HL-60 (cell line): ENCODE results near the gene ANKRD11.
"Not testable (repeated sequence)": the region's sequence is repeated elsewhere in the genome, so short reads cannot be mapped to it uniquely, and the experiment has no call there.

Experiments used
- POLR2AphosphoS5 ChIP-seq: IDR thresholded peaks from 2 replicates; pipeline ENCODE4 v1.6.1; 2012; ENCODE audit warnings: low read depth
- SPI1 ChIP-seq: IDR thresholded peaks from 2 replicates; pipeline ENCODE4 v1.6.1; 2012; ENCODE audit warnings: low read depth, mild to moderate bottlenecking, borderline replicate concordance
- TF ChIP-seq, protein P1 (sequence below): IDR thresholded peaks from one replicate; pipeline ENCODE4 v1.5.1; 2011; ENCODE audit warnings: low read length, control low read depth, inconsistent platforms; ENCODE audit not compliant: insufficient read depth
- TF ChIP-seq, protein P2 (sequence below): IDR thresholded peaks from 2 replicates; pipeline ENCODE4 v1.6.1; 2012; ENCODE audit warnings: low read depth; ENCODE audit not compliant: insufficient replicate concordance

DNA sequence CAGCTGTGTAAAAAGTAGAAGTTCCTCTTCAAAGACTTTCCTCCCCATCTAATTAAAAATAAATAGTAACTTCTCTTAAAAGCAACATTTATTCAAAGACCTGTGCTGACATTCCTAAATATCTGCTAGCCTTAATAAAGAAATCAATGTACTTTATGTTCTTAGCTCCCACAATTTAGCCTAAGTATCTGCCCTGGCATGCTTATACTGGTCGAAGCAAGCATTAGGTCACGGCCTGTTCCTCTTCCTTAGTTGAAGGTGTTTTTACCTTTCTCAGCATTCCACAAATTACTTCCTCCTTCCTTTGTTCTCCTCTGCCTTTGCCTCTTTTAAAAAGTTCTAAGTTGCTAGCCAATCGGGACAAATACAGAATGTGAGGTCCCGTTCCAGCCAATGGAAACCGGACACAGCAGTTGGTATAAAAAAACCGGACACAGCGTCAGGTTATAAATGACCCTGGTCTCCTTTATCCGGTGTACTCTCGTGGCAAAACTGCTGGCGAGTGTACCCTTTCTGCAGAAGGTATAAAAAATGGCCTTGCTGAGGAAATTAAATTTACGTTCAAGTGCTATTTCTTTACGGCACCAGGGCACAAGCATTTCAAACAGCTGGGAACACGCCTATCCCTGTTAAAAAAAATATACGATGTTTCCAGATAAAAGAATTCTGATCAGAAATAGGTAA lies 127.7 kb downstream of the ANKRD11 start:
- TF ChIP-seq, protein P1, sequence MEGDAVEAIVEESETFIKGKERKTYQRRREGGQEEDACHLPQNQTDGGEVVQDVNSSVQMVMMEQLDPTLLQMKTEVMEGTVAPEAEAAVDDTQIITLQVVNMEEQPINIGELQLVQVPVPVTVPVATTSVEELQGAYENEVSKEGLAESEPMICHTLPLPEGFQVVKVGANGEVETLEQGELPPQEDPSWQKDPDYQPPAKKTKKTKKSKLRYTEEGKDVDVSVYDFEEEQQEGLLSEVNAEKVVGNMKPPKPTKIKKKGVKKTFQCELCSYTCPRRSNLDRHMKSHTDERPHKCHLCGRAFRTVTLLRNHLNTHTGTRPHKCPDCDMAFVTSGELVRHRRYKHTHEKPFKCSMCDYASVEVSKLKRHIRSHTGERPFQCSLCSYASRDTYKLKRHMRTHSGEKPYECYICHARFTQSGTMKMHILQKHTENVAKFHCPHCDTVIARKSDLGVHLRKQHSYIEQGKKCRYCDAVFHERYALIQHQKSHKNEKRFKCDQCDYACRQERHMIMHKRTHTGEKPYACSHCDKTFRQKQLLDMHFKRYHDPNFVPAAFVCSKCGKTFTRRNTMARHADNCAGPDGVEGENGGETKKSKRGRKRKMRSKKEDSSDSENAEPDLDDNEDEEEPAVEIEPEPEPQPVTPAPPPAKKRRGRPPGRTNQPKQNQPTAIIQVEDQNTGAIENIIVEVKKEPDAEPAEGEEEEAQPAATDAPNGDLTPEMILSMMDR = not testable (repeated sequence)
- not testable (repeated sequence) for TF ChIP-seq POLR2AphosphoS5, SPI1
- TF ChIP-seq, protein P2, sequence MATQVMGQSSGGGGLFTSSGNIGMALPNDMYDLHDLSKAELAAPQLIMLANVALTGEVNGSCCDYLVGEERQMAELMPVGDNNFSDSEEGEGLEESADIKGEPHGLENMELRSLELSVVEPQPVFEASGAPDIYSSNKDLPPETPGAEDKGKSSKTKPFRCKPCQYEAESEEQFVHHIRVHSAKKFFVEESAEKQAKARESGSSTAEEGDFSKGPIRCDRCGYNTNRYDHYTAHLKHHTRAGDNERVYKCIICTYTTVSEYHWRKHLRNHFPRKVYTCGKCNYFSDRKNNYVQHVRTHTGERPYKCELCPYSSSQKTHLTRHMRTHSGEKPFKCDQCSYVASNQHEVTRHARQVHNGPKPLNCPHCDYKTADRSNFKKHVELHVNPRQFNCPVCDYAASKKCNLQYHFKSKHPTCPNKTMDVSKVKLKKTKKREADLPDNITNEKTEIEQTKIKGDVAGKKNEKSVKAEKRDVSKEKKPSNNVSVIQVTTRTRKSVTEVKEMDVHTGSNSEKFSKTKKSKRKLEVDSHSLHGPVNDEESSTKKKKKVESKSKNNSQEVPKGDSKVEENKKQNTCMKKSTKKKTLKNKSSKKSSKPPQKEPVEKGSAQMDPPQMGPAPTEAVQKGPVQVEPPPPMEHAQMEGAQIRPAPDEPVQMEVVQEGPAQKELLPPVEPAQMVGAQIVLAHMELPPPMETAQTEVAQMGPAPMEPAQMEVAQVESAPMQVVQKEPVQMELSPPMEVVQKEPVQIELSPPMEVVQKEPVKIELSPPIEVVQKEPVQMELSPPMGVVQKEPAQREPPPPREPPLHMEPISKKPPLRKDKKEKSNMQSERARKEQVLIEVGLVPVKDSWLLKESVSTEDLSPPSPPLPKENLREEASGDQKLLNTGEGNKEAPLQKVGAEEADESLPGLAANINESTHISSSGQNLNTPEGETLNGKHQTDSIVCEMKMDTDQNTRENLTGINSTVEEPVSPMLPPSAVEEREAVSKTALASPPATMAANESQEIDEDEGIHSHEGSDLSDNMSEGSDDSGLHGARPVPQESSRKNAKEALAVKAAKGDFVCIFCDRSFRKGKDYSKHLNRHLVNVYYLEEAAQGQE = not testable (repeated sequence)
